Activated CD4-positive, alpha-beta T cell treated with anti-CD3 and anti-CD28 coated beads, Interleukin-2, amount 10 ng/mL, durations not matched to agents 7 days and 5 days (primary cell): ENCODE data around the gene HS6ST3. TPM values are rescaled to one million over a fixed set of nuclear protein-coding genes. Genes with fewer than 3 reads are reported as not detected.

Experiments
- CTCF ChIA-PET: fragments of 350-600 bp; sonication (Branson Sonifier 250); formaldehyde crosslinking; loops from one replicate; lab custom pipeline; 2021; ENCODE audit warnings: antibody characterized with exemption; lab: Charles Lee
- POLR2A ChIA-PET: fragments of 350-600 bp; sonication (Branson Sonifier 250); formaldehyde crosslinking; loops from one replicate; lab custom pipeline; 2021; ENCODE audit warnings: antibody characterized with exemption; lab: Charles Lee
- DNase-seq: peaks from one replicate; pipeline ENCODE4 v3.0.0-alpha.2; 2020
- H3K27ac Mint-ChIP-seq: one replicate; pipeline ENCODE4 v1.8.0; 2021; ENCODE audit warnings: mild to moderate bottlenecking, moderate library complexity, mixed read lengths
- H3K27me3 Mint-ChIP-seq: one replicate; pipeline ENCODE4 v1.8.0; 2021; ENCODE audit warnings: mixed read lengths
- H3K36me3 Mint-ChIP-seq: one replicate; pipeline ENCODE4 v1.8.0; 2021; ENCODE audit warnings: low read depth, mixed read lengths
- H3K4me1 Mint-ChIP-seq: one replicate; pipeline ENCODE4 v1.8.0; 2021; ENCODE audit warnings: mixed read lengths
- H3K4me3 Mint-ChIP-seq: one replicate; pipeline ENCODE4 v1.8.0; 2021; ENCODE audit warnings: mild to moderate bottlenecking, moderate library complexity, mixed read lengths
- H3K9me3 Mint-ChIP-seq: one replicate; pipeline ENCODE4 v1.8.0; 2021; ENCODE audit warnings: mixed read lengths
- total RNA-seq, 2 experiments: library from RNA; stranded (reverse); gene quantifications; one replicate each; pipeline ENCODE4 v1.2.3, GENCODE V29; 2021

Gene HS6ST3
- total RNA-seq, 2 experiments from 2014 or later: not detected

DNA sequence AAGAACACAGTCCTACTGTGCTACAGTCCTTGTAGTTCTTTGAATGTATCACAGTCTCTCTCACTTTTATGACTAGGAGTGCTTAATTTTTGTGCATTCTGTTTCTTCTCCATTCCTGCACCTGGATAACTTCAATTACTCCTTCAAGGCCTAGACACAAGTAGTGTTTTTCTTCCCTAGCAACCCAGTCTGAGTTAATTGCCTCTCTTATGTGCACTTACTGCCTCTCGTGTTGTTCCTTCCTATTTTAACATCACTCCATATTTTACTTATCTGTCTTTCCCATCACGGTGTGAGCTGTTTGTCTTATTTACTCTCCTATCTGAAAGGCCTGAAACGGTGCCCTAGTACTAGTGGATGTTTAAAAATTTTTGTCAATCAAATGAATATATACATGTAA, 101.5 kb downstream of the HS6ST3 start:
- H3K36me3 Mint-ChIP-seq: no peaks in the 10 kb centered on the region
- no peaks in the 10 kb centered on the region for H3K9me3 Mint-ChIP-seq
- H3K27ac Mint-ChIP-seq: no peak overlapping the region
- ChIA-PET POLR2A (no interaction called here), CTCF (no interaction called here)
- no peaks in the 10 kb centered on the region for H3K27me3 Mint-ChIP-seq
- DNase-seq: no peak
- no peaks in the 10 kb centered on the region for H3K4me1 Mint-ChIP-seq
- no peak overlapping the region for H3K4me3 Mint-ChIP-seq

DNA sequence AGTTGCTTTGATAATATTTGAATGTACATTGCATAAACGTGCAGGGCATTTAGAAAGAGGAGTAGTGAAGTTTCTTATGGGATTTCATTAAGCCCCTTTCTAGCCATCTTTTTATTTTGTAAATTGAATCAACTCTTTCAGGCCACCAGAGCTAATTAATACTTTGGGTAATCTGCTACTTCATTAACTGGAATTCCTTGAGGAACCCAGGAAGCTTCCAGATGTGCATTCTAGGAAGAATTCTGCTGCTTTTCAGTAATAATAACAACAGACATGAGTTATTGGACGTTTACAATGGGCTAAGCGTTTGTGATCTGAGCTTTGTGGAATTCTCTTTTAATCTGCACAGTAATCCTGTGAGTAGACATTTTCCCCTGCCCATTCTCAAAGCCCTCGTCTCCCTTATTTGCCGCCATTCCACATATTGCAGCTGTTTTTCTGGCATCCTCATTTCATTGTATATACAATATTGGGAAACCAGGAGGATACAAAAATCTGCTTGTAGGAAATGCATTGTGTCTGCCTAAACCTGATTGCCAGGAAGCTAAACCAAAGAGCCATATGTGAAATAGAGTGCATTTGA, 103.9 kb downstream of the HS6ST3 start:
- CTCF ChIA-PET: no interaction called here
- H3K27ac Mint-ChIP-seq: no peak overlapping the region
- no peaks in the 10 kb centered on the region for H3K9me3 Mint-ChIP-seq
- no peak for DNase-seq
- no peaks in the 10 kb centered on the region for H3K4me1 Mint-ChIP-seq
- H3K36me3 Mint-ChIP-seq: no peaks in the 10 kb centered on the region
- H3K27me3 Mint-ChIP-seq: no peaks in the 10 kb centered on the region
- H3K4me3 Mint-ChIP-seq: no peak overlapping the region
- POLR2A ChIA-PET: no interaction called here

DNA sequence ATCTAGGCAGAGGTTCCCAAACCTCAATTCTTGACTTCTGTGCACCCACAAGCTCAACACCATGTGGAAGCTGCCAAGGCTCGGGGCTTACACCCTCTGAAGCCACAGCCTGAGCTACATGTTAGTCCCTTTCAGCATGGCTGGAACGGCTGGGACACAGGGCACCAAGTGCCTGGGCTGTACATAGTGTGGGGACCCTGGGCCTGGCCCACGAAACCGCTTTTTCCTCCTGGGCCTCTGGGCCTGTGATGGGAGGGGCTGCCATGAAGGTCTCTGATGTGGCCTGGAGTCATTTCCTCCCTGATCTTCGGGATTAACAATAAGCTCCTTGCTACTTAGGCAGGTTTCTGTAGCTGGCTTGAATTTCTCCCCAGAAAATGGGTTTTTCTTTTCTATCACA, 108.1 kb downstream of the HS6ST3 start:
- Mint-ChIP-seq H3K27ac (no peak overlapping the region), H3K9me3 (peaks cover 3% of the 10 kb centered on the region), H3K36me3 (no peaks in the 10 kb centered on the region), H3K4me3 (no peak overlapping the region), H3K27me3 (no peaks in the 10 kb centered on the region), H3K4me1 (no peaks in the 10 kb centered on the region)
- CTCF ChIA-PET: no interaction called here
- POLR2A ChIA-PET: no interaction called here
- DNase-seq: no peak

DNA sequence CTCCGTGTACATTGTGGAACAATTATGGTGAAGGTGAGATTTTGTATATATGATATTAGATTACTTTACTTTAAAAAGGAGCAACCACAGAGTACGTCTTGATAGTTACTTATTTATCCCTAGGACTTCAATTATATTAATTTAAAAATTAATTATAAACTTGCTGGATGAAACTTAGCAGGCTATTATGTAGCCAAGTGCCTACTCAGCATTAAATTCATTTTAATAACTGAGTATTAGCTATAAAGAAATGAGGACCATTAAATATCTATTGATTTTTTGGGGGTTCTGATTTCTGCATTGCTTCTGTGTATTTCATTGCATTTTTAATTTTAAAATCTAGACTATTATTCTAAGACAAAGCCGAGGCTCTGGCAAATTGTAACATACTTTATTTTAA, 109.4 kb downstream of the HS6ST3 start:
- ChIA-PET POLR2A (no interaction called here), CTCF (no interaction called here)
- H3K27me3 Mint-ChIP-seq: no peaks in the 10 kb centered on the region
- no peak for DNase-seq
- peaks cover 3% of the 10 kb centered on the region for H3K9me3 Mint-ChIP-seq
- no peaks in the 10 kb centered on the region for H3K36me3 Mint-ChIP-seq
- no peak overlapping the region for H3K4me3 Mint-ChIP-seq
- no peak overlapping the region for H3K27ac Mint-ChIP-seq
- no peaks in the 10 kb centered on the region for H3K4me1 Mint-ChIP-seq

DNA sequence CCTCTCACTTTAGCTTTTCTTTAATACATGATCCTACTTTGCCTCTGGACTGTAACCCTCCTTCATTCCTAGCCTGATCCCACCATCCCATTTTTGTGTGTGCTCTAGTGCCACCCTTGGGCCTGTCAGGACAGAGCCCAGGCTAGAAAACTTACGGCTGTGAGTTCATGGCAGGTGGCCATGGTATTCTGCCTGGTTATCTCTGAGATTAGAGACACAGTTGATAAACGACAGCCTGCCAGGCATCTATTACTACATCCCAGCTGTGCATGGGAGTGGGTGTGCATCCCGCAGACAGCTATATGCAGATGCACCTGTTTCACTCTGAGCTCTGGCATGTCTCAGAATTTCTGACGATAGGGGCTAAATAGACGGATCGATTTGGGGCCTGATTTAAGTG, 110.9 kb downstream of the HS6ST3 start:
- no peaks in the 10 kb centered on the region for H3K4me1 Mint-ChIP-seq
- no peaks in the 10 kb centered on the region for H3K27me3 Mint-ChIP-seq

DNA sequence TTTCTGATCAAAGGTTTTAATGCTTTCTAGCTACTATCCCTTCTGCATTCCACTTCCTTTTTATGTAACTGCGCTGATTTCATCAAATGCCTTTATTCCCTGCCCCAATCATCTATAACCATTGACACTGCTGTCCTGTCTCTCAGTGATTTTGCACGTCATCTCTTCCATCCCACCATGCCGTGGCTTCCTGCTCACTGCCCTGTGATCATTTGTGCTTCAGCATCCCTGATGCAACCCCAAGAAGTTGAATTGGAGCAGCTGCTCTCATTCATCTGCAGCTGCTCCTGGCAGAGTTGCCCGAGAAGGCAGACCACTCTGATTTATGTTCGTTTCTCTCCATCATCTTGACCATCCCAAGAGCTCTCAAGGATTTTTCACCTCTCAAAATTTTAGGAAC, 112.4 kb downstream of the HS6ST3 start:
- ChIA-PET POLR2A (no interaction called here), CTCF (no interaction called here)
- Mint-ChIP-seq H3K9me3 (peaks cover 6% of the 10 kb centered on the region), H3K4me1 (no peaks in the 10 kb centered on the region), H3K4me3 (no peak overlapping the region), H3K36me3 (no peaks in the 10 kb centered on the region), H3K27ac (no peak overlapping the region), H3K27me3 (no peaks in the 10 kb centered on the region)
- no peak for DNase-seq

More for the DNA sequence above, 110.9 kb downstream of the HS6ST3 start:
- peaks cover 3% of the 10 kb centered on the region for H3K9me3 Mint-ChIP-seq
- no peak overlapping the region for H3K27ac Mint-ChIP-seq
- H3K36me3 Mint-ChIP-seq: no peaks in the 10 kb centered on the region
- ChIA-PET POLR2A (no interaction called here), CTCF (no interaction called here)
- no peak overlapping the region for H3K4me3 Mint-ChIP-seq
- DNase-seq: no peak

DNA sequence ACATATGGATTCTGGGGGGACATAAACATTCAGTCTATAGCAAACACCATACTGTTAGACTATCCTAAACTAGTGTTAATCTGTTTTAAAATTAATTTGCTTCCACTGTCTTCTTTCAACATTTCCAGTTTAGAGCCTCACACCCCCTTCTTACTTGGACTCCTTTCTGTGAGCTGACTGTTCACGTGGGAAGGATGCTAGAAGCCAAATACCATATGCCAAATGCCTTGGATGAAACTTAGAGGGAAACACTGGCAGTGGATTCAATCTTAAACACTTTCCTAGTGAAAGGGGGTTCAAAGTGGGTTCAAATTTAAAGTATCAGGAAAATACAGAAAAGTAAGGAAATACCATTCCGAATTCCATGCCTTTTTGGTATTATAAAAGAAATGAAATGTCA, 113.6 kb downstream of the HS6ST3 start:
- H3K9me3 Mint-ChIP-seq: peaks cover 6% of the 10 kb centered on the region
- no peaks in the 10 kb centered on the region for H3K27me3 Mint-ChIP-seq
- ChIA-PET POLR2A (no interaction called here), CTCF (no interaction called here)
- no peak overlapping the region for H3K4me3 Mint-ChIP-seq
- H3K4me1 Mint-ChIP-seq: no peaks in the 10 kb centered on the region
- no peak overlapping the region for H3K27ac Mint-ChIP-seq
- no peak for DNase-seq
- H3K36me3 Mint-ChIP-seq: no peaks in the 10 kb centered on the region

DNA sequence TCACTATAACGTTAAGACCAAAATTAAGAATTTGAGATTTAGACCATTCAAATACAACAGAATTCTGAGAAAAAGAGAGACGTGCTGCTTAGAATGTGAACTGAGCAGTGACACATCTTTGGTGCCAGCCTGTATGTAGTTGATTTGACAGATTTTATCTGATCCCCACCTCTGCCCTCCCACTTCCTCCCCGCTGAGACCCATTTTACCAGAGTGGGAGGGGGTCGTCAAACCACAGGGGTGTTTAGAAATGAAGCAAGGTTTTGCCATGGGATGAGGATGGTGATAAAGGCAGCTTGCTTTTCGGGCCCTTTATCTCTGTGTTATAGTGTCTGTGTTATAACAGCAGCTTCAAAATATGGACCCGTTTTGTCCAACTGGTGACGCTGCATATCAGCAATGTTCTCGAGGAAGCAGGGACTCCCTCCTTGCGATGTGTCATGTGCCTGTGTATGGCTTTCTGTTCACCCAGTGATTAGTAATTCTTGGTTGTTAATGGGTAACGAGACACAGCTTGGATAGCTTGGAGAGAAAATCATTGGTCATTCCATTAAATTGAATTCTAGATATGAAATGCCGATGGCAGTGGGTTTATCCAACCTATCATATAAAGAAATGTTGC, 125.0 kb downstream of the HS6ST3 start:
- H3K36me3 Mint-ChIP-seq: no peaks in the 10 kb centered on the region
- H3K4me3 Mint-ChIP-seq: no peak overlapping the region
- ChIA-PET CTCF (no interaction called here), POLR2A (no interaction called here)
- H3K27ac Mint-ChIP-seq: no peak overlapping the region
- no peaks in the 10 kb centered on the region for H3K27me3 Mint-ChIP-seq
- DNase-seq: no peak
- H3K9me3 Mint-ChIP-seq: no peaks in the 10 kb centered on the region
- H3K4me1 Mint-ChIP-seq: no peaks in the 10 kb centered on the region

DNA sequence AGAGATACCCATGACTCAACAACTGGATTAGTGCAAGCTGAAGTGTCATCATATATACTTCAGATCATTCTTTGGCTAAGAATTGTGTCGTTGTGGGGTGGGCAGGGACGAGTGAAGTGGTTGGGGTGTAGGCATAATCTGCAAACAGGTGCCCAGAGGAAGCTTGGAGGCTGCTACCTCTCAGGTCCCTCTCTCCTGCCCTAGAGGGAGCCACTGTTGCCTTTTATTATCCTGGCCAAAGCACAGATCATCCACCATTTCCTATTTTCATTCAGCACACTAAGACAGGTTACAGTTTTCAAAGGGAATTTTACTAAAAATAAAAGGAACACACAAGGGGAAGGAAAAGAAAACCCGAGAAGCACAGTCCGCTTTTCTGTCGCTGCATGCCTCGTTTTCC, 126.6 kb downstream of the HS6ST3 start:
- no peak for DNase-seq
- ChIA-PET POLR2A (no interaction called here), CTCF (no interaction called here)
- H3K4me3 Mint-ChIP-seq: no peak overlapping the region
- no peaks in the 10 kb centered on the region for H3K27me3 Mint-ChIP-seq
- H3K4me1 Mint-ChIP-seq: no peaks in the 10 kb centered on the region
- H3K36me3 Mint-ChIP-seq: no peaks in the 10 kb centered on the region
- H3K27ac Mint-ChIP-seq: no peak overlapping the region
- no peaks in the 10 kb centered on the region for H3K9me3 Mint-ChIP-seq

DNA sequence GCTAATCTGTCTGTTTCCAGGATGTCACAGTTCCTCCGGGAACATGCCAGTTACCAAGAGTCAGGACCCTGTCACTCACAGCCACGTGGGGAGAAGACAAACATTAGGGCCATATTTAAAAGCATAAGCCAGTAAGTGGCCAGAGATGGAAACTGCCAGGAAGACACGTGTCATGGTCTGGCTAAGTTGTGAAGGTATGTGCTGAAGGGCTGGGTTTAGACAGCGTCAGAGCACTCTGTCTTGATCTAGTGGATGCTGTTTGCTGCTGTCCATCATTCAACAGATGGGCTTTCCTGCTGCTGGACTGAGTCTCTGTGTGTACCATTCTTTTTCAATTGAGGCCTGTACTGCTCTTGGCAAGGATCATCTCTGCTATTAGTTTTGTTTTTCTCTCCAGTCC, 128.6 kb downstream of the HS6ST3 start:
- H3K9me3 Mint-ChIP-seq: no peaks in the 10 kb centered on the region
- no peak overlapping the region for H3K4me3 Mint-ChIP-seq
- no peak for DNase-seq
- CTCF ChIA-PET: no interaction called here
- POLR2A ChIA-PET: no interaction called here
- no peak overlapping the region for H3K27ac Mint-ChIP-seq
- no peaks in the 10 kb centered on the region for H3K4me1 Mint-ChIP-seq
- H3K36me3 Mint-ChIP-seq: no peaks in the 10 kb centered on the region
- no peaks in the 10 kb centered on the region for H3K27me3 Mint-ChIP-seq

DNA sequence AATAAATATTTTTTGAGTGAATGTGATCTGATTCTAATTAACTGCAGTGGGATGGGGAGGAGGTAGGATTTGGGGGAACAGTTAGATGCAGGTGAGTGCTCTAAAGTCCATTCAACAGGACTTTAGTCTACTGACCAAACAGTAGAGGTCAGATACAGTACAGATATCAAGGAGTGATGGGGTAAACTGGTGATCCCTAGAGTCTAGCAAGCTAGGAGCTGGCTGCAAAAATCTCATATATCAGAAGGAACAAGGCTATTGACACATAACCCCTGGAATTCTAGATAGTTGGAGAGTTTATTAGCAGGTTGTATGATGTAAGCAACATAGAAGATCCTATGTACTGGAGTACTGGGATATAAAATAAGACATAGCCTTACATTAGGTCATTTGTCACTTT, 131.6 kb downstream of the HS6ST3 start:
- ChIA-PET CTCF (no interaction called here), POLR2A (no interaction called here)
- no peaks in the 10 kb centered on the region for H3K36me3 Mint-ChIP-seq
- no peak for DNase-seq
- H3K4me1 Mint-ChIP-seq: no peaks in the 10 kb centered on the region
- no peak overlapping the region for H3K4me3 Mint-ChIP-seq
- H3K27ac Mint-ChIP-seq: no peak overlapping the region
- H3K9me3 Mint-ChIP-seq: no peaks in the 10 kb centered on the region
- no peaks in the 10 kb centered on the region for H3K27me3 Mint-ChIP-seq

DNA sequence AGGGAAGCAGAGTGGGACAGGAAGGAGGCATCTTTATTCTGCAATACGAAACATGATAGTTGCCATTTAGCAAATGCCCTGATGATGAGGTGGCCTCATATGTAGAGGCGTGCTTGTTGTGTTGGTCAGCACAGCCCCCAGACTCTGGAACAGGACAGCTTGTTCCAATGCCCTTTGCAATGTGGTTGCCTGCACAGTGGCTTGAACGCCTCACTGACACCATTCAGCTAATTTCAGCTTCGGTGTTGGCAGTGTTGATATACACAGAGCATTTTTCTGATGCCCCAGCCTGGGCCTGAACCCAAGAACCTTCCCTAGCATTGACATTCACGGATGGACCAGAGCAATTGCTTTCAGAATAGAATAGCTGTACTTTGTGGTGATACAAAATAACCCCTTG, 133.3 kb downstream of the HS6ST3 start:
- no peak overlapping the region for H3K27ac Mint-ChIP-seq
- no peaks in the 10 kb centered on the region for H3K9me3 Mint-ChIP-seq
- DNase-seq: no peak
- no peaks in the 10 kb centered on the region for H3K4me1 Mint-ChIP-seq
- POLR2A ChIA-PET: no interaction called here
- no peaks in the 10 kb centered on the region for H3K36me3 Mint-ChIP-seq
- CTCF ChIA-PET: no interaction called here
- H3K27me3 Mint-ChIP-seq: no peaks in the 10 kb centered on the region
- H3K4me3 Mint-ChIP-seq: no peak overlapping the region

DNA sequence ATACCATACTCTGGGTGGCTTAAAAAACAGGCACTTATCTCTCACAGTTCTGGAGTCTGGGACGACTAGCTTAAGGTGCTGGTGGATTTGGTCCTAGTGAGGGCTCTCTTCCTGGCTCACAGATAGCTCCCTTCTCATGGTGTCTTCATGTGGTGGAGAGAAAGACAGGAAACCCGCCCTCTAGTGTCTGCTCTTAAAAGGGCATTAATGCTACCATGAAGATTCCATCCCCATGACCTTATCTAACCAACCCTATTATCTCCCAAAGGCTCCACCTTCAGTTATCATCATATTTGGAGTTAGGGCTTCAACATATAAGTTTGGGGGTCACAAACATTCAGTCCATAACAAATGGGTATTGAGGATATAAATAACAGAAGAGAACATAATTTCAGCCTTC, 139.4 kb downstream of the HS6ST3 start:
- ChIA-PET CTCF (no interaction called here), POLR2A (no interaction called here)
- H3K4me3 Mint-ChIP-seq: no peak overlapping the region
- H3K27ac Mint-ChIP-seq: no peak overlapping the region
- H3K4me1 Mint-ChIP-seq: no peaks in the 10 kb centered on the region
- no peaks in the 10 kb centered on the region for H3K27me3 Mint-ChIP-seq
- H3K36me3 Mint-ChIP-seq: no peaks in the 10 kb centered on the region
- no peaks in the 10 kb centered on the region for H3K9me3 Mint-ChIP-seq
- no peak for DNase-seq

DNA sequence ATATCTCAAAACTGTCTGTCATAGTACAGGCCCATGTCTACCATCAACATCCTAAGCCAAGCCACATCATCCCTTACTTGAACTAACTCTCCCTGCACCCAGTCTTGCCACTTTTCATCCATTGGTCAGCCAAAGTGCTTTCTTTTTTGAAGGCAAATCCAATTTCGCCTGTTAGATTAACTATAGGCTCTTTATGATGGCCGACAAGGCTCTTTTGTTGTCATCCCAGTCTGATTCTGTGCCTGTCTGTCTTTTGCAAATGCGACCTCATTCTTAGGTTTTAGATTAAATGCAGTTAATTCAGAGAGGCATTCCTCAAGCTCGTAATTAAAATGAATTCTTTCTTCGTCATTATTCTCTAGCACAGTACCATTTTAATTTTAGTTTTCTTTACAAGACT, 148.3 kb downstream of the HS6ST3 start:
- CTCF ChIA-PET: no interaction called here

More for the DNA sequence above, 148.3 kb downstream of the HS6ST3 start:
- POLR2A ChIA-PET: no interaction called here
- no peak overlapping the region for H3K4me3 Mint-ChIP-seq
- H3K27me3 Mint-ChIP-seq: no peaks in the 10 kb centered on the region
- no peaks in the 10 kb centered on the region for H3K4me1 Mint-ChIP-seq
- no peaks in the 10 kb centered on the region for H3K9me3 Mint-ChIP-seq
- no peak for DNase-seq
- no peaks in the 10 kb centered on the region for H3K36me3 Mint-ChIP-seq
- no peak overlapping the region for H3K27ac Mint-ChIP-seq
